Measurements from ENCODE around the gene HOXB4. TPM values are rescaled to one million over a fixed set of nuclear protein-coding genes. Genes with fewer than 3 reads are reported as not detected.

The HOXB4 gene
- total and polyA plus RNA-seq, 12 donors, result 1.7 to 9.8 (median 3.4) TPM

DNA sequence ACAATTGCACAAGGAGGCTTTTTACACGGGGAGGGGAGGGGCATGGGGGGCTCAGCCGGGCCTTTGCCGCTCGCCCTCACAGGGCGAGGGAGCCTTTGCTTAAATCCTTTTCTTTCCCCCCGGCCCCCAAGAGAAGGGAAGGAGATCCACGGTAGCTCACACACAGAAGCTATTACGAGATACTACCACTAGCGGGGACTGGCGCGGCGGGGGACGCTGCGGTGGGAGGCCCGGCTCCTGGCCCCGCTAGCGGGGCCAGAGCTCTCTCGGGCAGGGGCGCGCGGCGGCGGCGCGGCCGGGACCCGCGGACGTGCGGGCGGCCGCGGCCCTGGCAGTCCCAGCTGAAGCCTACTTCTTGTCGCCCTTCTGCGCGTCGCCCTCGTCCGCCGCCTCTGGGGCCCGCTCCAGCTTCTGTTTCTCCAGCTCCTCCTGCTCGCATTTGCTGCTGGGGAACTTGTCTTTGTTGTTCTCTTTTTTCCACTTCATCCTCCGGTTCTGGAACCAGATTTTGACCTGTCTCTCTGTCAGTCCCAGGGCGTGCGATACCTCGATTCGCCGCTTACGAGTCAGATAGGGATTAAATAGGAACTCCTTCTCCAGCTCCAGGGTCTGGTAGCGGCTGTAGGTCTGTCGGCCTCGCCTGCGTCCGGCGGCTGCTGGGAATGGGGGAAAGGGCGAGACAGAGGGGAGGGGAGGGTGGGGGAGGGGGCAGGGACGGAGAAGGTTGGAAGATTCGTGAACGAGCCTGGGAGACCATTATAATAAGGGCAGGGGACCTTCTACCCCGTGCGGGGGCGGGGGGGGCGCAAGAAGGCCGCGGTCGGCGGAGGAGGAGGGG is 34.9 kb upstream of the HOXB4 start:
- peak in 5 of 7 donors; percentile 46 to 62 (median 52) for DNase-seq
- Histone ChIP-seq H3K36me3 (replicated peaks in 1 of 2) (no peaks in the 10 kb centered on the region), H3K9me3 (replicated peaks in 1 of 3) (no peaks in the 10 kb centered on the region), H3K27ac (peak overlapping the region; percentile 9 to 88 (median 20)), H3K4me1 (replicated peaks in 1 of 2) (peaks cover 3 to 25% of the 10 kb centered on the region in 2 donors), H3K4me3 (peak overlapping the region in 2 of 4 donors; percentile 9 to 79), H3K27me3 (peaks cover 34% of the 10 kb centered on the region)
- WGBS, 4 donors, result 1 to 4% (median 2%) methylated on average over 36 to 67 of the region's 67 CpGs
- intact Hi-C loops (cut with DNase I), result loop anchor here in 1 of 2 donors (10.0 kb wide), 1 partner anchor 588 kb away; no protein-coding TSS in a partner anchor
- TF ChIP-seq POLR2A (IDR thresholded peaks at IDR 0.05), result no peak
- TF ChIP-seq, protein P1, sequence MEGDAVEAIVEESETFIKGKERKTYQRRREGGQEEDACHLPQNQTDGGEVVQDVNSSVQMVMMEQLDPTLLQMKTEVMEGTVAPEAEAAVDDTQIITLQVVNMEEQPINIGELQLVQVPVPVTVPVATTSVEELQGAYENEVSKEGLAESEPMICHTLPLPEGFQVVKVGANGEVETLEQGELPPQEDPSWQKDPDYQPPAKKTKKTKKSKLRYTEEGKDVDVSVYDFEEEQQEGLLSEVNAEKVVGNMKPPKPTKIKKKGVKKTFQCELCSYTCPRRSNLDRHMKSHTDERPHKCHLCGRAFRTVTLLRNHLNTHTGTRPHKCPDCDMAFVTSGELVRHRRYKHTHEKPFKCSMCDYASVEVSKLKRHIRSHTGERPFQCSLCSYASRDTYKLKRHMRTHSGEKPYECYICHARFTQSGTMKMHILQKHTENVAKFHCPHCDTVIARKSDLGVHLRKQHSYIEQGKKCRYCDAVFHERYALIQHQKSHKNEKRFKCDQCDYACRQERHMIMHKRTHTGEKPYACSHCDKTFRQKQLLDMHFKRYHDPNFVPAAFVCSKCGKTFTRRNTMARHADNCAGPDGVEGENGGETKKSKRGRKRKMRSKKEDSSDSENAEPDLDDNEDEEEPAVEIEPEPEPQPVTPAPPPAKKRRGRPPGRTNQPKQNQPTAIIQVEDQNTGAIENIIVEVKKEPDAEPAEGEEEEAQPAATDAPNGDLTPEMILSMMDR (IDR thresholded peaks at IDR 0.05), result peak in 3 of 6 experiments; percentile 21 to 33 (median 32)

DNA sequence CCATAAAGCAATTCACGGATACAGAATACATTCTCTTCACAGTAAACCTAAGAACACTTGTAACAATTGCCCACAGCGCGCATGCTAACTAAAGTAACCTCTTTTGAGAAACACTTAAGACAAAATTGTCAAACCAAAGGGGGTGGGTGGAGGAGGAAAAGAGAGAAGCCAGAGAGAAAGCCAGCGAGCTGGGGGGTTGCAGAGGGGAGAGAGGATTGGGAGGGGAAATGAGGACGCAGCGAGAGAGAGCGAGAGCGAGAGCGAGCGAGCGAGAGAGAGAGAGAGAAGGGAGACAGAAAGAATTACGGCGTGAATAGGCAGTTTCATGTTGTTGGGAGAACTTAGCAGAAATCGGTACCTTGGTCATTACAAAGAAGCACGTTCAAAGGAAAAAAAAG is 34.3 kb upstream of the HOXB4 start:
- Histone ChIP-seq H3K9me3 (replicated peaks in 1 of 3) (no peaks in the 10 kb centered on the region), H3K36me3 (replicated peaks in 1 of 2) (no peaks in the 10 kb centered on the region), H3K27me3 (peaks cover 28% of the 10 kb centered on the region), H3K27ac (peak overlapping the region in 4 of 5 donors; percentile 9 to 88 (median 48)), H3K4me1 (replicated peaks in 1 of 2) (peaks cover 3 to 21% of the 10 kb centered on the region in 2 donors), H3K4me3 (peak overlapping the region in 2 of 4 donors; percentile 9 to 79)
- no peak for DNase-seq
- 4 to 5% (median 4%) methylated on average over 15 of the region's 15 CpGs for WGBS, 4 donors
- no peak for TF ChIP-seq POLR2A (IDR thresholded peaks at IDR 0.05)
- TF ChIP-seq, protein P1 (IDR thresholded peaks at IDR 0.05), result no peak
- intact Hi-C loops (cut with DNase I), result loop anchor here in 1 of 2 donors (10.0 kb wide), 1 partner anchor 588 kb away; no protein-coding TSS in a partner anchor

DNA sequence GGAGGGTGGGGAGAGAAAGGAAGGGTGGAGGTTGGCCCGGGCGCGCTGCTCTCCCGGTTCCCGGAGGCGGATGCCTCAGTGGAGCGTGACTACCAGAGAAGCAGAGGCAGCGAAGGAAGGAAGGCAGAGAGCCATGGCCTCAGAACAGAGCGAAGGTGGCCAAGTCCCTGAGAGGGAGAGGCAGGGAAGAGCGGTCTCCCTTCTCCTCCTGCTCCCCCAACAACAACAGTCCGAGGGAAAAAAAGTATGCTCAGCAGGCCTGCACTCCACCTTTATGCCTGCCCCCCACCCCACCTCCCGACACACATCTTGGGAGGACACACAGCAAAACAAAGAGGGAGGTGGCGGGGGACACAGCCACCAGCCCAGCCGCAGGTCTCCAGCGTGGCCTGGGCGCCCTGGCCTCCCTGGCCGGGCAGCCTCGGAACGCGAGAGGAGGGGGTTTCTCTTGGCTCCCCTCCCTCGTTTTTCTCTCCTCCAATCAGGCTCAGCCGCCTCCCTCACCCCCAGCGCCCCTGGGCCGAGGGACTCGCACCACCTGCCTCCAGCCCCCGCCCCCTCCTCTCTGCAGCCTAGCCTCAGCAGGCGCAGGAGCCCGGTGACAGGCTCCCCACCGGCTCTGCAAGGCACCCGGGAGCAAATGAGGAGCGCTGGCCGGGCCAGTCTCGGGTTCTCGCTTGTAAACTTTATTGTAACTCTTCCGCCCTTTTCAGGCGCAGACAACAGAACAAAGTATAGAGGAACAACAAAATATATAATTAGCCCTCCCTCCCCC is 33.7 kb upstream of the HOXB4 start:
- H3K4me1 ChIP-seq (replicated peaks in 1 of 2), result peaks cover 3 to 21% of the 10 kb centered on the region in 2 donors
- intact Hi-C loops (cut with DNase I), result loop anchor here in 1 of 2 donors (10.0 kb wide), 1 partner anchor 587 kb away; no protein-coding TSS in a partner anchor
- peaks cover 22% of the 10 kb centered on the region for H3K27me3 ChIP-seq
- peak overlapping the region in 4 of 5 donors; percentile 74 to 88 (median 78) for H3K27ac ChIP-seq
- 10 to 18% (median 13%) methylated on average over 24 to 36 of the region's 36 CpGs for WGBS, 4 donors
- DNase-seq, result peak in 5 of 7 donors; percentile 53 to 68 (median 60)
- no peaks in the 10 kb centered on the region for H3K9me3 ChIP-seq (replicated peaks in 1 of 3)
- no peak for TF ChIP-seq POLR2A (IDR thresholded peaks at IDR 0.05)
- TF ChIP-seq, protein P1 (IDR thresholded peaks at IDR 0.05), result no peak
- H3K36me3 ChIP-seq (replicated peaks in 1 of 2), result no peaks in the 10 kb centered on the region
- H3K4me3 ChIP-seq, result peak overlapping the region in 1 of 4 donors; percentile 79

DNA sequence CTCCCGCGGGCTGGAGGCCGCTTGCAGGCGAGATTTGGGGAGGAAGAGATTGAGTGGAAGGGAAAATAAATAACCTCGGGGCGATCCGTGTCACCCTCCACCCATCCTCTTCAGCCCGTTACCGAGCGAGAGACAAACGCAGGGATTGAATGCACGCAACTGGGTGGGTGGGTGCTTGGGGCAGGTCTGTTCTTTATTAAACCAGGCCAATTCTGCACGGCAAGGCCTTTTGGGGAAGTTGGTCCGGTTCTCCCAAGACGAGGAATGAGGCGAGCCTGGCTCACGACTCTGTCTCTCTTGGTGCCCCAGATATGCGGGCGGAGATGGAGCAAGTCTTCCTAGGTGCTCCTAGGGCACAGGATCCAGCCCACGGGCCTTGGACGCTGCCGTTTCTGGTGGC is 33.1 kb upstream of the HOXB4 start:
- WGBS, 4 donors, result 1 to 3% (median 2%) methylated on average over 22 of the region's 22 CpGs
- peaks cover 3 to 21% of the 10 kb centered on the region in 2 donors for H3K4me1 ChIP-seq (replicated peaks in 1 of 2)
- peak overlapping the region; percentile 43 to 88 (median 79) for H3K27ac ChIP-seq
- no peak for TF ChIP-seq POLR2A (IDR thresholded peaks at IDR 0.05)
- TF ChIP-seq, protein P1 (IDR thresholded peaks at IDR 0.05), result no peak
- DNase-seq, result peak in 5 of 7 donors; percentile 33 to 62 (median 54)
- intact Hi-C loops (cut with DNase I), result loop anchor here in 1 of 2 donors (10.0 kb wide), 1 partner anchor 586 kb away; no protein-coding TSS in a partner anchor
- peak overlapping the region in 3 of 4 donors; percentile 50 to 79 (median 60) for H3K4me3 ChIP-seq
- H3K27me3 ChIP-seq, result peaks cover 15% of the 10 kb centered on the region
- no peaks in the 10 kb centered on the region for H3K9me3 ChIP-seq (replicated peaks in 1 of 3)
- H3K36me3 ChIP-seq (replicated peaks in 1 of 2), result no peaks in the 10 kb centered on the region

Data from adrenal gland (tissue), 12 donors.